HuH-7 (cell line): ENCODE measurements around the gene GCNA.

Source experiments
- DNase-seq: peaks from one replicate; pipeline ENCODE4 v3.0.0; 2011; ENCODE audit warnings: low spot score

GCNA gene

DNA sequence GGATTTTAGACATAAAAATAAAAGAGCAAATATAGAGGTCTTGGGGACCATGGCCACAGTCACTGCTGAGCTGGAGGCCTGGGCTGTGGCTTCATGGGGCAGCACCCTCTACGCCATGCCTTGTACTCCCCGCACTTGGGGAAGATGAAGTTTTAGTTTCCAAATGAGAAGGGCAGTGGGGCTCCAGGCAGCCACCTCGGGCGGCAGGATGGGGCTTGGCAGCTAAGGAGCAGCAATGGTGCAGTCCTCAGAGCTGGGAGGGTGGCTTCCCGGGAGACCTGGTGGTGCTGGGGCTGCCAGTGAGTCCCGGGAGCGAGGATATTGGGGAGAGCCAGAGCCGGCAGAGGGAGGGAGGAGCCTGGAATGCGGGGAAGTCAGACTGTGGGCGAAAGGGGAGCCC lies 37.7 kb downstream of the GCNA start:
- DNase-seq: no peak

DNA sequence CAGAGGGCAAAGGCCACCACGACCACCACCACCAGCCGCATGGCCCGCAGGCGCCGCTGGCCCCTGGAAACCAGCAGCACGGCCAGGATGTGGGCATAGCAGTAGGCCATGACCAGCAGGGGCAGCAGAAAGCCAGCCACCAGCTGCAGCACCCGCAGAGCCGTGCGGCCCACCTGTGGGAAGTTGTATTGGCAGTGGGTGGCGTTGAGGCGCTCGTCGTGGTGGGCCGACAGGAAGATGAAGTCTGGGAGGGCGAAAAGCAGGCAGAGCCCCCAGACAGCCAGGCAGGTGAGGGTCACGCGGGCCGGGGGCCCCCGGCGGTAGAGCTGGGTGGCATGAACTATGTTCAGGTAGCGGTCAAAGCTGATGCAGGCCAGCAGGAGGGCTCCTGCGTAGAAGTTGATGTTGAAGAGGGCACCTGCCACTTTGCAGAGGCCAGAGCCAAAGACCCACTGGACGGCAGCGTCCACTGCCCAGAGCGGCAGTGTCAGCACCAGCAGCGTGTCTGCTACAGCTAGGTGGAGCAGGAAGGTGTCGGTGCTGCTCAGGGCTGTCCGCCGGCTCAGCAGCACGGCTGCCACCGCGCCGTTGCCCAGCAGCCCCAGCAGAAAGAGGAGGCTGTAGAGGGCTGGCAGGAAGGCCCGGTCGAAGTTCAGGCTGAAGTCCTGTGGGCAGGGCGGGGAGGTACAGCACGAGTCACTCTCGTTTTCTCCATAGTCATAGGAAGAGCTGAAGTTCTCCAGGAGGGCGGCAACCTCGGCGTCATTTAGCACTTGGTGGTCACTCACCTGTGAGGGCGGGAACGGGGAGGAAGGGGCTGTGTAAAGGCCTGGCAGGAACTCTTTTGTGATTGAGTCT lies 38.7 kb downstream of the GCNA start:
- DNase-seq: no peak

DNA sequence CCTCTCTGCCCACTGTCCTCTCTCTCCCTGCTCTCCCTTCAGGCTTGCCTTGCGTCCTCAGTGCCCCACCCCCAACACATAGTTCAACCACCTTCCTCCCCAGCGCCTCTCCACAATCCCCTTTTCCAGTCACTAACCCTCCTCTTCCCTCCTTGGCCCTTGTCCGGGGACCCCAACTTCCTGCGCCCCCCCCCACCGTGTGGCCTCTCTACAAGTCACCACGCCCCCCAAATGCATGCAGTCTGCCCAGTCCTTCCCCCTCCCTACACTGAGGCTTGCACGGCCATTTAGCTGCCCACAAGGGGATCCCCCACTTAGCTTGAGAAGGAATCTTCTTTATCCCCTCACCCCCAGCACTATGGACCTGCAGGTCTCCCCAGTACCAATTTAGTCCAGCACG lies 39.5 kb downstream of the GCNA start:
- DNase-seq: no peak

DNA sequence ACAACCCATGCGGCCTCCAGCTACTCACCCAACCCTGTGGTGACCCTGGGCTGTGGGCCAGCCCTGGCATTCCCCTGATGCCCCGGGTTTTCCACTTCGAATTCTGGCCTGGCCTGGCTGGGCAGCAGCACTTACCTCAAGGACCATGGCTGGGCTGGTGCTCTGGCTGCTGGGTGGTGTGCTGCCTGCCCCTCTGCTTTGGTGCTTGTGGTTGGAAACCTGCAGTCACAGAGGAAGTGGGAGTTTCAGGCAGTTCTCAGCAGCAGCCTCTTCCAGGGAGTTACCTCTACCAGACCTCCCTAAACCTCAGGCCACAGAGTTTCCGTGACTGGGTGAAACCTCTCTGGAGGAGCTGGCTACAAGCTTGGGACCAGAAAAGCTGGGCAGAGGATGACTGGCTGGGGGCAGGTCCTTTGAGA lies 40.1 kb downstream of the GCNA start, which contains the start of gene CXCR3:
Gene CXCR3 (minus strand): TSS at position 209 of the 419 bp plus-strand sequence. CDS start 62 bp downstream, at position 147.
- DNase-seq: no peak

DNA sequence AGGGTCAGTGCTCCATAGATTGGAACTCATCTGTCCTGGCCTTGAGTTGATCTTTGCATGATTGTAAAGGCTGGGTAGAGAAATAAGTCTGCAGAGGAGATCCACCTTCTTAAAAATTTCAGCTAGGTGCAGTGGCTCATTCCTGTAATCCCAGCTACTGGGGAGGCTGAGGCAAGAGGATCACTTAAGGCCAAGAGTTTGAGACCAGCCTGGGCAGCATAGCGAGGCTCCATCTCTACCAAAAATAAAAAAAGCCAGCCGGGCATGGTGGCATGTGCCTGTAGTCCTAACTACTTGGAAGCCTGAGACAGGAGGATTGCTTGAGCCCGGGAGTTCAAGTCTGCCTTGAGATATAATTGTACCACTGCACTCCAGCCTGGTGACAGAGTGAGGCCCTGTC lies 40.5 kb downstream of the GCNA start:
- no peak for DNase-seq

DNA sequence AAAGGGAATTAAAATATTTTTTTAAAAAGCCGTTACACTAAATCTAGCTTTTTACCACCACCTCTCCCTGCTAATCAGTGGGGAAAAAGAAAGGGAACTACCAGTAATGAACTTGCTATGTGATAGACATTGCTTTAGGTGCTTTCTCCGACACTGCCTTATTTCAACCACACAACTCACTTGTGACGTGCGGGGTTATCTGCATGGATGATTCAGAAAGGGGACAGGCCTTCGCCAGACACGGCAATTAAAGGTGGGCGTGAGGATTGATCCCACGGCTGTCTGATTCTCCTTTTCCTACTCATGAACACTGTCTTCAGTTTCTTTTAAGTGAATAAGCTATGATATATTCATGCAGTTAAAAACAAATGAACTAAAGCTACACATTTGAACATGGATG lies 41.0 kb downstream of the GCNA start:
- no peak for DNase-seq

DNA sequence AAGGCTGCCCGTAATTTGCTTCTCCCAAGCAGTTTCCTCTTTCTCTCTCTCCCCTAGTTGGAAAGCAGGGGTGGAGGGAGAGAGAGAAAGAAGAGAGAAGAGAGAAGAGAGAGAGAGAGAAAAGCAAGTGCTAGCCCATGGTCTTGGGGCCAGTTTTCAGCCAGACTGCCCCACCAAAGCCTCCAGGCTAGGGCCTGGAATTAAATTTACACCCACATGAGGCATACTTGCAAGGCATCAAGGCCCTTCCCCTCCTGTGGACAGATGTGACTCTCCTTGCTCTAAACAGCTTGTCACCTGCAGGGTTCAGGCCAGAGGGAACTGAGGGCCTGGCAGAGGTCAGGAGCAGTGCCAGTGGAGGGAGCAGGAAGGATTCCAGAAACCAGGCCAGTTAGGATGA lies 41.7 kb downstream of the GCNA start:
- no peak for DNase-seq

DNA sequence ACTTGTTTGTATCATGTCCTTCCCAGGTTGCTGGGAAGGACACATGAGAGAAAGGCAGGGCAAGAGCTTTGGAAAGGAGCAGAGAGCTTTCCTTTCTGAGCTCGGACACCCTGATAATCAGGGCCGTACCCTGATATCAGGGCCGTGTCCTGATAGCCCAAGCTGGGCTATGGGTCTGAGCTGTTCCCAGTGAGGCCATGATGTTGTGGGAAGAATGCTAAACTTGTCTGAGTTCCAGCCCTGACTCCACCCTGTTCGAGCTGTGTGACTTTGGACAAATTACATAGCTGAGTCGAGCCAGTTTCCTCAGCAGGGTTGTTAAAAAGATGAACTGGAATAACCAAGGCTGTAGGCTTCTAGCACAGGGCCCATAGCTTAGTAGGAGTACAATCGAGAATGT lies 43.4 kb downstream of the GCNA start:
- DNase-seq: no peak

DNA sequence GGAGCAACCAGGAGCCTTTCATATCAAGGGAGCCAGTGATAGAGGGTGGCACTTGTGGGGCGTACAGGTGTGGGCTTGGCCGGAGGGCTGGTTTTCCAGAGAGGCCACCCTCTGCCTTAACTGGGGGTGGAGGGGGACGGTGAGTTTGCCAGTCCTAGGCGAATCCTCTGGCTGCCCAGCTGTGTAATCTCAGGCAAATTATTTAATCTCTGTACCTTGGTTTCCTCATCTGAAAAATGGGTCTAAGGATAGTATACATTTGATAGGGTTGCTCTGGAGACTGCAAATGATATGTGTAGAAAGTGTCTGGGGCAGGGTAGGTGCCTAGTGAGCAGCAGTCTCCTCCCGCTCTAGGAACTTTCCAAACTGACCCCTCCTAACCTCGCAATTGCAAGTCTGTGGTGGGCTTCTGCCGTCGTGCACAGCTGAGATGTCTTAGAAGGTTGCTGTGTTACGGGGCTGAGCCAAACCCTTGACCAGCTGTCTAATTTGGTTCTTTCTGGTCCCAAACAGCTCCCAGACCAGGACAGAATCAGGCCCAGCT lies 43.9 kb downstream of the GCNA start:
- no peak for DNase-seq

DNA sequence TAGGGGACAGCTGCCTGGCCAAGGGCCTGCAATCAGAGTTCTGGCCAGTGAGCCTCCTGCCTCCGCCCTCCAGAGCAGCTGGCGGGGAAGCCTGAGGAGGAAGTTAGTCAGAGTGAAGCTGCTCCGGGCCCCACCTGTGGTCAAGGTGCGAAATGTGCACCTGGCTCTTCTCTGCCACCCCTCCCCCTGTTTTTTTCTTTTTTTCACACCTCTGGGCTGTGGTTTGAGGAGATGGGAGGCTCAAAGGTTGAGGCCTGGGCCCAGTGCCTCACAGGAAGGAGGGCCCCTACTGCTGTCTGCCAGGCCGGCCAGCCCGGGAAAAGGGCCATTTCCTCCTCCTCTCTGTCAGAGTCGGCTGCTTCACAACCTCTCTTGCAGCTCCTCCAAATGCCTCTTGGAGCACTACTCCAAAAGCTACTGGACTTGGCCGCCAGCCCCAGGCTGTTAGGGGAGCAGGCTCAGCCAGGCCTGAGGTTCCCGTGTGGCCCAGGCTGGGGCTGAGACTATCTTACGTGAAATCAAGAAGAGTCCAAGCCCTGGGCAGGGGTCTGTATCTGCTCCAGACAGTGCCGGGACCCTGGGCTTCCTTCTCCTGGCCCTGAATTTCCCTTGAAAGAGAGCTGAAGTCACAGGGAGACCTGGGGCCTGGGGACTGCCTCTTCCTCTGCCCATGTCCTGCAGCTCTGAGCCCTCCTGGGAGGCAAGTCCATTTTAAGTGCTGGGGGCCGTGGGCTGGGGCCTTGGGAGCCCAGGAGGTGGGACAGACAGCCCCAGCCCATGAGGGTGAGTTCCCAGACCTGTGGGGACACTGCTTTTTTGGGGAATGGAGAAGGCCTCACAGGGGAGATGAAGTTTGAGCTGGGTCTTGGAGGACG lies 44.6 kb downstream of the GCNA start:
- DNase-seq: no peak

DNA sequence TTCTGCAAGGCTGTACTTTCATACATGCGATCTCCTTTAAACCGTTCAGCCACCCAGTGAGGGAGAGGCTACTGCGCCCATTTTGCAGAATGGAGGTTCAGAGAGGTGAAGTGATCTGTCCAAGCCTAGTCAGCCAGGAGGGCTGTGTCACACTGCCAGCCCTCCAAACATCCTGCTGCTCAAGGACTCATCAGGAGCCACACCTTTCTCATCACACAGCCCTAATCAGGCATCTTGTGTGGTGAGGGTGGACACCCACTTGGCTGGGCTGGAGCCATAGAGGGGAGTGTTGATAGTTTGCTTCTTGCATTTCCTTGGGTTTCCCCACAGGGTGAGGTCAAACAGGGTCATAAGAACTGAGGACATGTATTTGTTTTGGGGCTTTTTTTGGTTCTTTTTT lies 45.5 kb downstream of the GCNA start:
- no peak for DNase-seq

DNA sequence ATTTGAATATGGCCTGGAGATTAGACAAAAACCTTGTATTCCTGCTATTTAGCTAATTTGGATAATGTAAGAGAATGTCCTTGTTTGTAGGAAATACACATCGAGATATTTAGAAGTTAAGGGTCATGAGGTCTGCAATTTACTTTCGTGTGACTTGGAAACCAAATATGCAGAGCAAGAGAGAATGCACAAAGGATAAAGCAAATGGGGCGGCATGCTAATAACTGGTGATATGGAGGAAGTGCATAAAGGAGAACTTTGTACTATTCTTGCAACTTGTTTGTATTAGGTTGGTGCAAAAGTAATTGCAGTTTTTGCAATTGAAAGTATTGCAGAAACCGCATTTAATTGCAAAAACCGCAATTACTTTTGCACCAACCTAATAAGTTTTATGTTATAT lies 47.2 kb downstream of the GCNA start:
- DNase-seq: no peak

DNA sequence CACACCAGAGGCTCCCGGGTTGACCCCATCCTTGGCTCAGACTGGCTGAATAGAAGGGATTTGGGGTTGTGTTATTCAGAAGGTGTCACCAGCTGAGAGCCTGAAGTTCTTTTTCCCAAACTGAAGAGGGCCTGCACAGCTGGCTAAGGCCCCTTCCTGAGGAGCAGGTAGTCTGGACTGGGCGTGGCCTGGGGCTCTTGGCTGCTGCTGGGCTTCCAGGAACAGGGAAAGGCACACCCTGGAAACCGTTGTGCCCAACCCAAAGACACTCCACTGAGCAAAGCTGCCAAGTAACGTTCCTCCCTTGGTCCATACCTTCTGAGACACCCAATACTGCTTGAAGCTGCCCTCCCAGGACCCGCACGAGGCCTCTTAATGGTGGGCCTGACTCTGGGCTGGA lies 48.3 kb downstream of the GCNA start:
- no peak for DNase-seq

DNA sequence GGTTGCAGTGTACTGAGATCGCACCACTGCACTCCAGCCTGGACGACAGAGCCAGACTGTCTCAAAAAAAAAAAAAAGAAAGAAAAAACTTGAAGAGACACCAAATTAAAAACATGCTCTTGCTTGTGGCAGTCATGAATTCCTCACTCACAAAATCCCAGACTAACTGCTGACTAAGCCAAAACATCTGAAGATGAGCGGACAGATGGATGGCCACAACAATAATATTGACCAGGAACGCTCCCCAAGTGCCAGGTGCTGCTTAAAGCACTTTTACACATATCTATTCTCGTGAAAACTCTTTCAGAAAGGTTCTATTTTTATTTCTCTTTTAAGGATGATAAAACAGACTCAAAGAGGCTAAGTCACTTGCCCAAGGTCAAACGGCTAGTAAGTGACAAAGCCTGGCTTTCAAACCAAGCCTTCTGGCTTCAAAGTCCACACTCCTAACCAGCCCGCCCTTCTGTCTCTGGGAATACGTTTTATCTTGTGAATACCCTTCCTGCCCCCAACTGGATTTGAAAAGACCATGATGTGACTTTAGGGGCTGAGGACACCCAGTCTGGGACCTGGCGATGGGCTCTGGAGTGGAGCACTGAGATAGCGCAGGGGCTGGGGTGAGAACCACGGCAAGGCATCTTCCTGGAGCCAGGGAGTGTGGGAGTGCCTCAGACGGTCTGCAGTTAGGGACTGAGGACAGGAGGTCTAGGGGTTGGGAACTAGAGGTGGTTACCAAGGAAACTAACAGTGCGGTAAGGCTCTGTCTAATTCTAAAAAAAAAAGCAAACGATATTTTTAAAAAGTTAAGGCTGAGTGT lies 49.6 kb downstream of the GCNA start:
- no peak for DNase-seq

DNA sequence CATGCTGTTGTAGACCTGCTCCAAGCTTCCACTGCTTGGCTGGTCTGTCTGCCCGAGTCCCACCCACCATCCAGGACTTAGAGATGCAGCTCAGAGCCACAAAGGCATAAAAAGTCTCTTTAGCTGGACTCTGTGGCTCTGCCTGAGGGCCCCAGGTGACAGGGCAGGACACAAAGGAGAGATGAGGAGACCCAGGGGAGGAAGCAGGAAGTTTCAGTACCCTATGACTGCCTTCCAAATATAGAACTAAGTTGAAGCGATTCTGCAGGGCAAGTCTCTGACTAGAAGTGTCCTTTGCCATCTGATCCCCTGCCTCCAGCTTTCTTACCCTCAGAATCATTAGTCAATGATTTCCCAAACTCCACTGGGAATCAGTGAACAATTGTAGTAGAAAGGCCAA lies 51.2 kb downstream of the GCNA start:
- no peak for DNase-seq

DNA sequence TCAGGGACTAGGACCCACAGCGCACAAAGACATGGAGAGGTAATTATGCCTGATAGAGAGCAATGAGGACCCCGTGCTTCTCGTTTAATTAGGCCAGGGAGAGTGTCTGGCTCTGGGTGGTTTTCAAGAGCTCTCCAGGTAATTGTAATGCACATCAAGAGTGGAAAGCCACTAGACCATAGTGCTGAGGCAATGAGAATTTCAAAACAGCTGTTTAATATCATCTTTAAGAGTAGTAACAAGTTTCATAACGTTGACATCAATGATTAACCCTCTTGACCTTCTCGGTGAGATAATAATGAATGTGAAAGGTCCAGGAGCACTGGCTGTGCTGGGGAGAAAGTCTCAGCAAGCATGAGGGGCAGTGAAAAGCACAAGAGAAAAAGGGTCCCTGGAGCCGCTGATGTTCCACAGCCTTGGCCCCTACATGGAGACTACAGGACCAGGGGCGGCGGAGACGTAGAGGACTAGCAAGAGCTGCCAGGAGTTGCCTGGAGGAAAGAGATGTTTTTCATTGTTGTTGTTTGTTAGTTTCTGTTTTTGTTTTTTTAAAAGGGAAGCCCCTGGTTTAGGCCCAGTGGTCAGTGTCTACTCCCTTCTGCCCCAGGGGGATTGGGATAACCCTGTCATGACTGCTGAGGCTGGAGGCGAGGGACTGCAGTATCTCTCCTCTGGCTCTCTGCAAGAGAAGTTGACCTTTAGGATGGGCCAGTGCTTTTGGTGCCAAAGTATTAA lies 54.9 kb downstream of the GCNA start:
- no peak for DNase-seq

DNA sequence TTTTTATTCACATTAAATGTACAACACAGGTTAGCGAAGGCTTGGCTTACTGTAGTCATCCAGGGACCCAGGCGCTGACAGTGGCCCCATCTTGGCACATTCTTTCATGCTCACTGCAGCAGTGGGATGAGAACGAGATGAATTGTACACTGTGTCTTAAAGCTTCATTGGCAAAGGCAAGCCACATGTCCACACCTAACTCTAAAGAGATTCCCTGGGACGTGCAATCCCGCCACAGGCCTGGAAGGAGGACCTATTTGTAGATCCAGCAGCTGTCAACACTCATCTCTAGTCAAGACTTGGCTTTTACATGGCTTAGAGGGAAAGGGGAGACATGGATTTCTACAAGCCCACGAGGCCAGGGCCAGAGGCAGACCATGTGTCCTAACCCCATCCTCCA lies 56.1 kb downstream of the GCNA start:
- DNase-seq: no peak

DNA sequence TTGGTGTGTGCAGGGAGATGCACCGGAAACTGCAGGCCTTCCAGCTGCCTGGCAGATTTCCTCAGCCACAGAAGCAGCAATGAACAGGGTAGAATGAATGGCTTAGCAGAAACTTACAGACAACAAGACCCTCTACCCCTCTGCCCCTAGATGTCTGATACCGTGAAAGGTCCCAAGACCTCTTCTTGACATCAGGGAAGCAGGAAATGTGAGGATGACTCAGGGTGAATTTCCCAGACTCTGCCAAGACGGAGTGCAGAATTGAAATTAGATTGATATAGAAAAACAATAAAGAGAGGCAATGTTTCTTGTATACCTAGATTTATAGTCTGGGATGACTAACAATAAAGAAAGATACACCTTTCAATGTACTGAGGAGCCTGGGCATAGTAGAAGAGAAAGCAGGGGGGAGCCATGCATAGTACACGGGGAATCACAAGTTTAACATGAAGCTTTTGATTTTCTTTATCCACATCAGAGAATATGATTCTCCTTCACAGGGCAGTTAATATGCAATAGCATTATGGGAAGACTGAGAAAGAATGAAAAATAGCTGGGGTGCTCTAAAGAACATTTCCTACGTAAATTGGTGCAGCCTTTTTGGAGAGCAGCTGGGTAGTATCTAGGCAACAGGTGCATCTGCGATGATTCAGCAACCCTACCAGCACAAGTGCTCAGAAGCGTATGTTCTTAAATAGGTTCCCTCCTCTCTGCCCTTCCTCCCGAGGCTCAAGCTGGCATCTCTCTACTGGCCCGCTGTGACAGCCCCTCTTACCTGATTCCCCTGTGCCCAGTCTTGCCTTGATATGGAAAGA lies 58.4 kb downstream of the GCNA start:
- DNase-seq: no peak

DNA sequence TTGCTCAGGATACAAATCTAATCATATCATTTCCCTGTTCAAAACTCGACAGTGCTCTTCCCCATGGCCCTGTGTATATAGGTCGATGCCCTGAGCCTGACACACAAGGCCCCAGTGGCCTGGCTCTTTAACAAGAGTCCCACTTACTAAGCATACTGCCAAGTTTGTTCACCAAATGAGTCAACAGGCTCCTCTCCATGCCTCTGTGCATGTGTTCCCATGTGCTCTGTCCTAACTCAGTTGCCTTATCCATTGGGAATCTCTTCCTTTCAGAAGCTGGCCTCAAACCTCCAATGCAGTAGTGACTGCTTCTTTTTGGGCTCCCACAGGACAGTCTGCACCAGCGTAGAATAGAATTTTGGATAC lies 59.0 kb downstream of the GCNA start:
- DNase-seq: no peak

DNA sequence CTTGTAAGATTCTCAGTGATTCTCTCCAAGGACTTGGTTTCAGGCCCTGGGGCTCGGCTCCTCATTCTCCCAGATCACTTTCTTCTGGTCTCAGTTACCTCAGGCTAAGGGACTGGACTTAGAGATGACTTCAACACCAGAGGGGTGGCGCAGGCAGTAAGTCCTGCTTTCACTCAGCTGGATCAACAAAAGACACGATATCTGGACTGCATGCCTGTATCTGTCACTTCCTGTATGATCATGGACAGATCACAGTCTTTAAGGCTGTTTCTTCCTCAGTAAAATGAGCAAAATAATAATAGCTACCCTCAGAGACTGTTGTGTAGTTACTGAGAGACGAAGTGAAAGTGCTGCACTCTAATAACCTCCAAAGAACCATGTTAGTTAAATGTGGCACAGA lies 59.6 kb downstream of the GCNA start:
- no peak for DNase-seq

DNA sequence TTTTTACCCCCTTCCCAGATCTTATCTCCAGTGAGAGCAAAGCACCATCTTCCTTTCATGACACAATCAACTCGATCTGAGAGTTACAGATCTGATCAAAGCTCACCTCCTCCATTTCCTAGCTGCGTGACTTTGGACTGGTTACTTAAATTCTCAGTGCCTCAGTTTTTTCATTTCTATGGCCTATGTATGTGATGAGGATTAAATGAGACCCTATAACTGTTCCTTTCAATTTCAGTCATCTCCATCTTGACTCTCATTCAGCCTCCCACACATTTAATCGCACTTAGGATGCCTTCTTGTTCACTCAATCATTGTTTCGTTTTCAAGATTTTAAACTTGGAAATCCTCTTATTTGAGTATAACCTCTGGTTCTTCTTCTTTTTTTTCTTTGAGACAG lies 60.2 kb downstream of the GCNA start:
- DNase-seq: no peak
